ENCODE results near the gene SLIT2. TPM values are rescaled to one million over a fixed set of nuclear protein-coding genes. Genes with fewer than 3 reads are reported as not detected.

The SLIT2 gene
- total RNA-seq, 1 donor from 2014 or later, result 21.6 TPM

DNA sequence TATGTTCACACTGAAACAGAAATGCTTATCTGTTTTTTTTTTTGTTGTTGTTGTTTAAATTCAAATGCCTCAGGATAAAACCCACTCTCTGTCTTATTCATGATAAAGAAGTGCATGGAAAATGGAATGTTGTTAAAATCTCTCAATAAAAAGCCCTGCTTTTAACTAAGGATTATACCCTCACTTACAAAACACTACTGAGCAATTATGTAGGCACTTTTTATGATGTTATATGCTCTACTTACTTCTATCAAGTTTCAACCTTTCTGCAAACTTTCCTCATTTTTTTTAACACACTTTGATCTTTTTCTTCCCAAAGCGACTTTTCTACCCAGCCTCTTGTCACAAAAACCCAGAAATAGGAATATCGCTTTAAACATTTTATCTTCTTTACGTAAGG lies 26.5 kb downstream of the SLIT2 start:
- no peaks in the 10 kb centered on the region for H3K9me3 Mint-ChIP-seq (ENCODE audit: unreplicated experiment)
- no peaks in the 10 kb centered on the region for H3K36me3 Mint-ChIP-seq (ENCODE audit: unreplicated experiment)
- DNase-seq, result no peak
- H3K4me3 Mint-ChIP-seq (ENCODE audit: unreplicated experiment), result no peak overlapping the region
- peaks cover 8% of the 10 kb centered on the region for H3K4me1 Mint-ChIP-seq (ENCODE audit: low read depth, unreplicated experiment)
- no peak overlapping the region for H3K27ac Mint-ChIP-seq (ENCODE audit: unreplicated experiment)
- TF ChIP-seq, protein P1, sequence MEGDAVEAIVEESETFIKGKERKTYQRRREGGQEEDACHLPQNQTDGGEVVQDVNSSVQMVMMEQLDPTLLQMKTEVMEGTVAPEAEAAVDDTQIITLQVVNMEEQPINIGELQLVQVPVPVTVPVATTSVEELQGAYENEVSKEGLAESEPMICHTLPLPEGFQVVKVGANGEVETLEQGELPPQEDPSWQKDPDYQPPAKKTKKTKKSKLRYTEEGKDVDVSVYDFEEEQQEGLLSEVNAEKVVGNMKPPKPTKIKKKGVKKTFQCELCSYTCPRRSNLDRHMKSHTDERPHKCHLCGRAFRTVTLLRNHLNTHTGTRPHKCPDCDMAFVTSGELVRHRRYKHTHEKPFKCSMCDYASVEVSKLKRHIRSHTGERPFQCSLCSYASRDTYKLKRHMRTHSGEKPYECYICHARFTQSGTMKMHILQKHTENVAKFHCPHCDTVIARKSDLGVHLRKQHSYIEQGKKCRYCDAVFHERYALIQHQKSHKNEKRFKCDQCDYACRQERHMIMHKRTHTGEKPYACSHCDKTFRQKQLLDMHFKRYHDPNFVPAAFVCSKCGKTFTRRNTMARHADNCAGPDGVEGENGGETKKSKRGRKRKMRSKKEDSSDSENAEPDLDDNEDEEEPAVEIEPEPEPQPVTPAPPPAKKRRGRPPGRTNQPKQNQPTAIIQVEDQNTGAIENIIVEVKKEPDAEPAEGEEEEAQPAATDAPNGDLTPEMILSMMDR (IDR thresholded peaks at IDR 0.05; ENCODE audit: partially characterized antibody, unreplicated experiment), result no peak
- no peaks in the 10 kb centered on the region for H3K27me3 Mint-ChIP-seq (ENCODE audit: unreplicated experiment)

DNA sequence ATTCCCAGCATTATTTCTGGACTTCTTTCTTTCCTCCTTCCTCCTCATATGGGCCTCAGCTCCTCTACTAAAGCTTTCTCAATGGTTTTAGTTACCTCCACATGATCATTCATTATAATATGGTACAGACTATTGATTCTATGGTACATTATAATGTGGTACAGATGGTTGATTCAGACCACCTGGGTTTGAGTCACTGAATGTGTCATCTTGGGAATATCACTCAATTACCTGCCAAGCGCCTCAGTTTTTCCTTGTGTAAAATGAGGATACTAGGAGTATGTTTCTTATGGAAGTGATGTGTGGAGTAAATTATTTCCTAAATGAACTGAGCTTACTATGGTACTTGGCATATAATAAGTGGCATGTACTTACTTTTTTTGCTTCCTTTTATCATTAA lies 27.7 kb downstream of the SLIT2 start:
- Mint-ChIP-seq H3K27ac (ENCODE audit: unreplicated experiment) (no peak overlapping the region), H3K4me1 (ENCODE audit: low read depth, unreplicated experiment) (peaks cover 8% of the 10 kb centered on the region), H3K27me3 (ENCODE audit: unreplicated experiment) (no peaks in the 10 kb centered on the region), H3K9me3 (ENCODE audit: unreplicated experiment) (no peaks in the 10 kb centered on the region), H3K36me3 (ENCODE audit: unreplicated experiment) (no peaks in the 10 kb centered on the region), H3K4me3 (ENCODE audit: unreplicated experiment) (no peak overlapping the region)
- TF ChIP-seq, protein P1 (IDR thresholded peaks at IDR 0.05; ENCODE audit: partially characterized antibody, unreplicated experiment), result no peak
- DNase-seq, result no peak

DNA sequence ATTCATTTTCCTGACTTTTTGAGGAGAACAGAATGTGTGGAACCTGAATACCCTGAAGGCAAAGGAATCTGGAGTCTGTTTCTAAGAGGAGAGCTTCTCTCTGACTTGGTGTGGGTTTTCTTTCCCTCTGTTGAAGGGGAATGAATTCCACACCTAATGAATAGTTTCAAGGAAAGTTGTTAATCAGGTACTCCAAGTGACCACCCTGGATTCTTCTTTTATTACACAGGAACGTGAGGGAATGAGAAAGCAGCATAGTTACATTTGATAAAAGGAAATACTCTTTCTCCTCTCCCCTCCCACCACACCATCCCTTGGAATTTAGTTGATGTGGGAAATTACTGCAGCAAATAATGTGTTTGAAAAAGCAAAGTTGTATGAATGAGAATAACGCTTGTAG lies 29.7 kb downstream of the SLIT2 start:
- H3K27ac Mint-ChIP-seq (ENCODE audit: unreplicated experiment), result no peak overlapping the region
- peaks cover 8% of the 10 kb centered on the region for H3K4me1 Mint-ChIP-seq (ENCODE audit: low read depth, unreplicated experiment)
- H3K36me3 Mint-ChIP-seq (ENCODE audit: unreplicated experiment), result no peaks in the 10 kb centered on the region
- no peak for DNase-seq
- peaks cover 2% of the 10 kb centered on the region for H3K9me3 Mint-ChIP-seq (ENCODE audit: unreplicated experiment)
- H3K27me3 Mint-ChIP-seq (ENCODE audit: unreplicated experiment), result peaks cover 4% of the 10 kb centered on the region
- TF ChIP-seq, protein P1 (IDR thresholded peaks at IDR 0.05; ENCODE audit: partially characterized antibody, unreplicated experiment), result no peak
- no peak overlapping the region for H3K4me3 Mint-ChIP-seq (ENCODE audit: unreplicated experiment)

GRCh38 chr4:20283039-20283438 lies 31.3 kb downstream of the SLIT2 start:
- TF ChIP-seq, protein P1 (IDR thresholded peaks at IDR 0.05; ENCODE audit: partially characterized antibody, unreplicated experiment), result no peak
- no peak for DNase-seq
- no peak overlapping the region for H3K4me3 Mint-ChIP-seq (ENCODE audit: unreplicated experiment)
- H3K4me1 Mint-ChIP-seq (ENCODE audit: low read depth, unreplicated experiment), result peaks cover 8% of the 10 kb centered on the region
- H3K27me3 Mint-ChIP-seq (ENCODE audit: unreplicated experiment), result peaks cover 4% of the 10 kb centered on the region
- H3K9me3 Mint-ChIP-seq (ENCODE audit: unreplicated experiment), result peaks cover 2% of the 10 kb centered on the region
- no peak overlapping the region for H3K27ac Mint-ChIP-seq (ENCODE audit: unreplicated experiment)
- H3K36me3 Mint-ChIP-seq (ENCODE audit: unreplicated experiment), result no peaks in the 10 kb centered on the region

- no peak overlapping the region for H3K4me3 Mint-ChIP-seq (ENCODE audit: unreplicated experiment)
- TF ChIP-seq, protein P1 (IDR thresholded peaks at IDR 0.05; ENCODE audit: partially characterized antibody, unreplicated experiment), result no peak
- no peaks in the 10 kb centered on the region for H3K36me3 Mint-ChIP-seq (ENCODE audit: unreplicated experiment)
- DNase-seq, result no peak
- no peak overlapping the region for H3K27ac Mint-ChIP-seq (ENCODE audit: unreplicated experiment)
- H3K9me3 Mint-ChIP-seq (ENCODE audit: unreplicated experiment), result peaks cover 2% of the 10 kb centered on the region
- peaks cover 3% of the 10 kb centered on the region for H3K4me1 Mint-ChIP-seq (ENCODE audit: low read depth, unreplicated experiment)
- H3K27me3 Mint-ChIP-seq (ENCODE audit: unreplicated experiment), result peaks cover 4% of the 10 kb centered on the region
Measured at GRCh38 chr4:20284990-20285389, 33.3 kb downstream of the SLIT2 start.

Measured in glutamatergic neuron (in vitro differentiated cells).